GM19397 (cell line): ENCODE results near the gene CDH22.

Experiments used
- ATAC-seq: cut with Tn5 transposase; IDR thresholded peaks from one replicate; pipeline ENCODE4 v1.9.1; 2021; ENCODE audit warnings: mild to moderate bottlenecking, moderate library complexity; ENCODE audit not compliant: unreplicated experiment

CDH22 gene

GRCh38 chr20:46174469-46175126 lies 133.7 kb downstream of the CDH22 start:
- no peak for ATAC-seq

DNA sequence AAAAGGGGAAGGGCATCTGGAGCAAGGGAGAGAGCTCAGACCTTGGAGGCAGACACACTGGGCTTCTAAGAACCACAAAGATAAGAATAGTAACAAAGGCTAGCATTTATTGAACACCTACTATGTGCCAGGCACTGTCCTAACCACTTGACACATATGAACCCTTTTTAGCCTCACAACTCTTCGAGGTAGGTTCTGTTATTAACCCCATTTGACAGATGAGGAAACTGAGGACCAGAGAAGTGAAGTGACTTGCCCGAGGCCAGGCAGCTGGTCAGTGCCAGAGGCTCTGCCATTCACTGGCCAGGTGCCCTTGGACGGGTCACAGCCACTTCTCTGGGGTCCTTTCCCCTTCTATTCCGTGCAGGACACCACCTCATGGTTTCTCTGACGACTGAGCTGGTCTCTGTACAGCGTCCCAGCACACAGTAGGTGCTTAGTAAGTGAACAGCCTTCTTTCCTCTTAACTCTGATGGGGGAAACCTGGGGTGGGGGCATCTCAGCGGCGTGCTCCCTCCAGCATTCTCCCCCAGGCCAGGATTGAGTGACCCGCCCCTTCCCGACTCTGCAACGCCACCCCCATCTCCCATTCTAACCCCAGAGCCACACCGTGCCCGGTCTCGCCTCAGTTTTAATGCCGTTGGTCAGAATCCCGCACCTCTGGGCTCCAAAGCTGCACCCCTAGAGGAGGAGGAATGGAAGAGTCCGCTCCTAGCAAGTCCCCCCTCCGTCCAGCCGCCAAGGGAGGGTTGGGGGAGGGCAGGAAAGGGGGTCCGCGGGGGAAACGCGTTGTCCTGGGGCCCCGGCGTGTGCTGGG lies 134.4 kb downstream of the CDH22 start:
- ATAC-seq = no peak

DNA sequence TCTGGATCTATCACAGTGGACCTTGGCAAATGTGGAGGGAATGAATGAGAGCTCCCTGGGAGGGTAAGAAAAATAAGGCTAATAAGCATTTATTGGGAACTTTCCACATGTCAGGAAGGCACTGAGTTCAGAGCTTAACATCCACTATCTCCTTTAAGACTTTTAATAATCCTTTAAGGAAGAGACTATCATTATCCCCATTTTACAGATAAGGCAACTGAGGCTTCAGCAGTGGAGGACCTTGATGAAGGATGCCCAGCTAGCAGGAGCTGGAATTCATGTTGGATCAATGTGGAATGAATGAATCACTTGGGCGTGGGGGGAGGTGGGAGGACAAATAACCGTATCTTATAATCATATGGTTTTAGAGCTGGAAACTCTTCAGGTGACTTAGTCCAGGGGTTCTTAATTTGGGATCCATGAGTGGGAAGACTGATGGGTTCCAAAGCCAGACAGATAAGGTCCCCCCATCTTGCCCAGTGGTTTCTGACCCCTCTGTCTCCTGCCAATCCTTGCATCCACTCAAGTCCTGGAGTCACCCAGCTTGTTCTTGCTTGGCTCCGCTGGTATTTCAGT lies 135.2 kb downstream of the CDH22 start:
- no peak for ATAC-seq

GRCh38 chr20:46172455-46172854 lies 135.8 kb downstream of the CDH22 start:
- no peak for ATAC-seq

DNA sequence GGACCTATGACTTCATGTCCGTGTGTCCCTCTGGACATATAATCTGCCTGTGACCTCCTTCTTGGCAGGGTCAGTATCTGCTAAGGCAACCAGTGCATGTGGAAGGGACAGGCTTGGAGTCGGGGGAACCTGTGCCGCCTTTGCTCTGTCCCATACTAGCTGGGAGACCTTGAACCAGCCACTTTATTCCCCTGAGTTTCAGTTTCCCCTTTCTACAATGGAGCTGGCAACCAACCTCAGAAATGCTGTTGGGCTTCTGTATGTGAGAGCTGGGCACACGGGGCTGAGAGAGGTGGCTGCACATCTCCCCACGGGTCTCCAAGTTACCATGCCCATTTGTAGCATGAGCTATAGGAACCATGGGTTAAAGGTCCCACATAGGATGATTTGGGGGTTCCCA lies 136.4 kb downstream of the CDH22 start:
- no peak for ATAC-seq

DNA sequence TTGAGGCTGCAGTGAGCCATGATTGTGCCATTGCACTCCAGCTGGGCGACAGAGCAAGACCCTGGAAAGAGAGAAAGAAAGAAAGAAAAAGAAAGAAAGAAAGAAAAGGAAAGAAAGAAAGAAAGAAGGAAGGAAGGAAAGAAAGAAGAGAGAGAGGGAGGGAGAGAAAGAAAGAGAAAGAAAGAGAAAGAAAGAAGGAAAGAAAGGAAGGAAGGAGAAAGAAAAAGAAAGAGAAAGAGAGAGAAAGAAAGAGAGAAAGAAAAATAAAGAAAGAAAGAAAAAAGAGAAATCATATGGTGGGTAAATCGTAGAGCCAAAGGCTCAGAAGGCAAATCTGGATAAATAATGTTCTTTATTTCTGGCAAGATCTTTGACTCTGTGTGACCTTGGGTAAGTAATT lies 136.8 kb downstream of the CDH22 start:
- no peak for ATAC-seq

DNA sequence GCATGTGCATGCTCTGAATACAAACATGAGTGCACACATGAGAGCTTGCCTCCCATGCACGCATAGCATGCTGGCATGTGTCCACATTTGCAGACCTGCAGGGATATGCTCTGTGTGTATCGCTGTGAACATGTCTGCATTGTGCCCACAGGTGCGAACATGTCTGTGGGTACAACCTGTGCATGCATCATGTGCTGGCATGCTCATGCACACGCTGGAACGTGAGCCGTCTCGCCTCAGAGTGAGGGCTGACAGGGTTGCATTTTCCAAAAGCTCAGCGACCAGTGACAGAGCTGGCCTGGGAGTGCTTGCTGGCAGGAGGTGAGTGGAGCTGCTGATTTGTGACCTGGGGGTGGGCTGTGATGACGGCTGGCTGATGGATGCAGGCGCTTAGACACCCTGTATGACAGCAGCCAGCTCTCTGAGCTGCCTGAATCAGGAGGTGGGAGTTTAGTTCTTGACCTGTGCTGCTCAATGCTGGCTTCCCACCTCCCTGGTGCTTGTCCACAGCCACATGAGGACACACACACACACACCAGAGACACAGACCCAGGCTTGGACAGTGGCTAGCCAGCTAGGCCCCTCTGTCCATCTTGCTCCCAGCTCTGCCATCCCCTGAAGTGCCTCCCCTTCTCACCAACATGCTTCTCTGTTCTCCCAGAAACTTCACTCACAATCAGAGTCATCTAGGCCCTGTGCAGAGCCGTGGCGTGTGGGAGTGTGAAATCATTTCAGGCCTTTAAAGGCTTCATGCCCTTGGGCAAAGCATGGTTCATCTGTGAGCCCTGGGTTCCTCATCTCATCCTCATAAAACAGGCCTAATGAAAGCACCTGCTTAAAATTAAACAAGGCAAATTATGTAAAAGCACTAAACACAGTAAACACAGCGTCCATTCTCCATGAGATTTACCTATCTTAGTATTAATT lies 138.8 kb downstream of the CDH22 start:
- ATAC-seq = no peak

- no peak for ATAC-seq
Measured at GRCh38 chr20:46168438-46168837, 139.9 kb downstream of the CDH22 start.

DNA sequence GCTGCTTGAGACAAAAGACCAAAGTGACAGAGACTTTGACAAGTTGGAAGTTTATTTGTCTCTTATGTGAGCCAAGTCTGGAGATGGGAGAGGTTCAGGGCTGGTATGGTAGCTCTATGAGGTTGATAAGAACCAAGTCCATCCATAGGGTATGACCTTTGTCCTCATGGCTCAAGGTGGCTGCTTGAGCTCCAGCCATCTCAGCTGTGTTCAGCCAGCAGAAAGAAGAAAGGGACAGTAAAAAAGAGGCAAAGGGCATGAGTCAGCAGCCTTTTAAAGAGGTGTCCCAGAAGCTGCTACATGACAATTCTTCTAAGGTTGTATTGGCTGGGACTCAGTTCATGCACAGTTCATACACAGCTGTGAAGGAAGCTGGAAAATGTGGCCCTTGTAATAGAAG lies 141.2 kb downstream of the CDH22 start:
- ATAC-seq = no peak

- no peak for ATAC-seq
Measured at GRCh38 chr20:46164254-46164653, 144.0 kb downstream of the CDH22 start.

GRCh38 chr20:46161921-46162320 lies 146.4 kb downstream of the CDH22 start:
- ATAC-seq = no peak

DNA sequence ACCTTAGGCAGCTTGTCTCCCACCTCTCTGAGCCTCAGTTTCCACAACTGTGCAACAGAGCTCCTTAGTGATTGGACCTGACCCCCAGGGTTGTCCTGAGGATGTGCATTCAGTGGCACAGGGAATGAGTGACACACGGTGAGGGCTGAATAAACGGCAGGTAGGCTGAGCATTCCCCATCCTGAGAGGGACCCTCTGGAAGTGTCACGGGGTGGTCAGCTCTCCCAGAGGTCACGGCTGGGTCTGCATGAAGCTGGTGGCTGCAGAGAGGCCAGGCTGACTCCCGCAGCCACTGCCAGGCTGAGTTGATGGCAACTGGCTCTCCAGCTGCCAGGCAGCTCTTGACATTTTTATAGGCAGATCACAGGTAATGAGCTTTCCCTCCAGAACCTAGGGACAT lies 147.6 kb downstream of the CDH22 start:
- no peak for ATAC-seq

GRCh38 chr20:46159101-46159897 lies 149.0 kb downstream of the CDH22 start:
- no peak for ATAC-seq

GRCh38 chr20:46158476-46158987 lies 149.8 kb downstream of the CDH22 start:
- no peak for ATAC-seq

DNA sequence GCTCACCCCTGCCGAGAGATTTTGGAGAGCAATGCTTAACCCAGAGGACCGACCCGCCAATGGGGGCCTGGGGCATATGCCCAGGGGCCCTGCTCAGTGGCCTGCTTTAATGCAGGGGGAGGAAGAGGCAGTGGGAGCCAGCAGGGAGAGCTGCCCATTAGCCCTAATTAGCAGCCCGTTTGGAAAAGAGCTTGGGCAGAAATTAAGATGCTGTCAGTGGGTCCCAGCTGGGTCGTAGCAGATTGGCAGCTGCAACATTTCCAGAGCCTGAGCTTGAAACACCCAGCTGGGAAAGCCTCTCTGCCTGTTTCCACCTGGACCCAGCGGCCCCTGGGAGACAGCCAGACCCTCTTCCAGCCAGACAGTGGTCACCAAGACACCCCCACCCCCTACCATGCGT lies 150.7 kb downstream of the CDH22 start:
- ATAC-seq = no peak

GRCh38 chr20:46157076-46157592 lies 151.2 kb downstream of the CDH22 start:
- no peak for ATAC-seq

GRCh38 chr20:46156065-46156464 lies 152.2 kb downstream of the CDH22 start:
- ATAC-seq = no peak

- no peak for ATAC-seq
Measured at GRCh38 chr20:46154796-46155195, 153.5 kb downstream of the CDH22 start.

DNA sequence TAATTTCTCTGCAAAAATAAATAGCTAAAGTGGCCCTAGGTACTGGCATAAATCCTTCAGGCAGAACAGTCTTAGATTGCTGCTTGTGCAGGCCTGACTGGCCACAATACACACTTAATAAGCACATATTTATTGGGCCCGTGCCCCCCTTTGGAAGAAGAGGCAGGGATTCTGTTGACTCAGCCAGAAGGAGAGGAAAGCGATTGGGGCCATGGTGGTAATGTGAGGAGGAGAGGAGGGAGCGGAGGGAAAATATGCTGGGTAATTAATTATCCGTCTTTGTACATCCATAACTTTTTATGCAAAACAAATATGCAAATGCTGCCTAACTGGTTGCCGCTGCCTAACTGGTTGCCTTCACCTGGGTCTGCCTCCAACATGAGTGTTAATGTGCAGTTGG lies 154.0 kb downstream of the CDH22 start:
- ATAC-seq = no peak
